ENCODE data around the gene FBXL17.
A peak's percentile ranks its signal among the peaks of the same experiment; 100 is the strongest.

Gene FBXL17

GRCh38 chr5:107990881-107991810 is 390.8 kb downstream of the FBXL17 start:
- DNase-seq (ENCODE audit: low spot score), result no peak

- no peak for DNase-seq (ENCODE audit: low spot score)
These were observed 396.8 kb downstream of the FBXL17 start for GRCh38 chr5:107985144-107985543.

GRCh38 chr5:107982703-107983425 is 399.0 kb downstream of the FBXL17 start:
- no peak for DNase-seq (ENCODE audit: low spot score)

GRCh38 chr5:107980923-107981692 is 400.8 kb downstream of the FBXL17 start:
- DNase-seq (ENCODE audit: low spot score), result no peak

GRCh38 chr5:107979900-107980299 is 402.0 kb downstream of the FBXL17 start:
- DNase-seq (ENCODE audit: low spot score), result no peak

- DNase-seq (ENCODE audit: low spot score), result no peak
These were observed 402.6 kb downstream of the FBXL17 start for GRCh38 chr5:107979291-107979690.

GRCh38 chr5:107977550-107978071 is 404.3 kb downstream of the FBXL17 start:
- DNase-seq (ENCODE audit: low spot score), result no peak

GRCh38 chr5:107975568-107975967 is 406.3 kb downstream of the FBXL17 start:
- DNase-seq (ENCODE audit: low spot score), result no peak

- peak; percentile 13 for DNase-seq (ENCODE audit: low spot score)
These were observed 410.1 kb downstream of the FBXL17 start for GRCh38 chr5:107971846-107972245.

- DNase-seq (ENCODE audit: low spot score), result no peak
These were observed 412.1 kb downstream of the FBXL17 start for GRCh38 chr5:107969847-107970246.

GRCh38 chr5:107968998-107969397 is 412.9 kb downstream of the FBXL17 start:
- DNase-seq (ENCODE audit: low spot score), result no peak

GRCh38 chr5:107968406-107968843 is 413.5 kb downstream of the FBXL17 start:
- no peak for DNase-seq (ENCODE audit: low spot score)

- DNase-seq (ENCODE audit: low spot score), result no peak
These were observed 415.7 kb downstream of the FBXL17 start for GRCh38 chr5:107966201-107966600.

GRCh38 chr5:107964722-107965121 is 417.2 kb downstream of the FBXL17 start:
- no peak for DNase-seq (ENCODE audit: low spot score)

- no peak for DNase-seq (ENCODE audit: low spot score)
These were observed 422.2 kb downstream of the FBXL17 start for GRCh38 chr5:107959573-107960279.

- no peak for DNase-seq (ENCODE audit: low spot score)
These were observed 423.0 kb downstream of the FBXL17 start for GRCh38 chr5:107958861-107959260.

- no peak for DNase-seq (ENCODE audit: low spot score)
These were observed 423.5 kb downstream of the FBXL17 start for GRCh38 chr5:107958432-107958831.

- DNase-seq (ENCODE audit: low spot score), result no peak
These were observed 424.8 kb downstream of the FBXL17 start for GRCh38 chr5:107957051-107957450.

- DNase-seq (ENCODE audit: low spot score), result no peak
These were observed 426.6 kb downstream of the FBXL17 start for GRCh38 chr5:107955321-107955720.

GRCh38 chr5:107954254-107954653 is 427.6 kb downstream of the FBXL17 start:
- DNase-seq (ENCODE audit: low spot score), result no peak

- no peak for DNase-seq (ENCODE audit: low spot score)
These were observed 429.4 kb downstream of the FBXL17 start for GRCh38 chr5:107952450-107952849.

All from Ammon's horn (tissue), 1 donor.